GM18909 (cell line): ENCODE results near the gene TRABD2A.

ENCODE experiments used
- ATAC-seq: cut with Tn5 transposase; IDR thresholded peaks from one replicate; pipeline ENCODE4 v1.9.1; 2021; ENCODE audit warnings: mild to moderate bottlenecking; ENCODE audit not compliant: unreplicated experiment, poor library complexity

The TRABD2A gene

GRCh38 chr2:84830095-84830494, 50.8 kb downstream of the TRABD2A start:
- ATAC-seq: no peak

DNA sequence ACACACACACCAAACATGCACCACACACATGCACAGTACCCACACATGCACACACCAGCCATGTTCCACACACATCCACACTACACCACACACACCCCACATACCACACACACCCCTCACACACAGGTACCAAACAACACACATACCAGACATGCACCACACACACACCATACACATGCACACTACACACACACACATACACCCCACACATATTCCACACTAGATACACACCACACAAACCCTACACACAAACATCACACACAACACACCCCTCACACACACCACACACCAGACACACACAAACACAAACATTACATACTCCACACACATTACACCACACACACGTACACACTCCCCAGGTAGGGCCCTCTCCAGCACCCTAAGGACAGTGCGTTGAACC, 51.2 kb downstream of the TRABD2A start:
- ATAC-seq: no peak

- no peak for ATAC-seq
Observed at GRCh38 chr2:84827978-84828575, 52.8 kb downstream of the TRABD2A start.

DNA sequence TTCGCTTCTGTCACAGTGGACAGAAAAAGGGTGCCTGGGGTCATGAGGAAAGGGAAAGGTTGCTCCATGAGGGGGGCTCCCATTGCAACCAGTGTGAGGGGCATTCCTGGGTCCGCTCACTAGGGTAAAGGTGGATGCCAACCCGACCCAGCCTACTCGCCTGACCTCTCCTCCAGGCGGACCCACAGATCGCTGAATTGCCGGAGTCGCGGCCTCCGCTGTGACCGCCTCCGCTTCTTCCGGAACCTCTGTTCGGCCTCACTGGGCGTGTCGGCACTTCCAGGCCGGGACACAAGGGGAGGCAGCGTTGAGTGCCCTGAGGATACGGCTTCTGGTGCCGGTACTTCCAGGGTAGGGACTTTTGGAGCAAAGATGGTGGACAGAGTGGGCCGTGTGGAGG, 57.1 kb downstream of the TRABD2A start:
- no peak for ATAC-seq

DNA sequence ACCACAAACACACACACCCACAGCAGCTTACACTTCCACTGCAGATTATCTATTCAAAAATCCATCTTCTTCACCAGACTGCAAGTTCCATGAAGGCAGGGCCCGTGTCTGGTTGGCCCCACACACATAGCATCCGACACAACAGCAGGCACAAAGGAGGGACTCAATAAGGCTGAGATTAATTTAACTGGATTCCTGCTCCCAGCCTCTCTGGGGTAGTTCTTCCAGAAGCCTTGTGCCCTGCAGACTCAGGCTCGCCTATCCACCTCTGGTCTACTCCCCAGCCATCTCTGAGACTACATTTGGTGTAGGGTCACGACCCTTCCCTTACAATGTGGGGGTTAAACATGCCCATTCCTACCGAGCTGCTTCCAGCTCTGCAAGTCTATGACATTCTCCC, 57.7 kb downstream of the TRABD2A start:
- ATAC-seq: no peak

DNA sequence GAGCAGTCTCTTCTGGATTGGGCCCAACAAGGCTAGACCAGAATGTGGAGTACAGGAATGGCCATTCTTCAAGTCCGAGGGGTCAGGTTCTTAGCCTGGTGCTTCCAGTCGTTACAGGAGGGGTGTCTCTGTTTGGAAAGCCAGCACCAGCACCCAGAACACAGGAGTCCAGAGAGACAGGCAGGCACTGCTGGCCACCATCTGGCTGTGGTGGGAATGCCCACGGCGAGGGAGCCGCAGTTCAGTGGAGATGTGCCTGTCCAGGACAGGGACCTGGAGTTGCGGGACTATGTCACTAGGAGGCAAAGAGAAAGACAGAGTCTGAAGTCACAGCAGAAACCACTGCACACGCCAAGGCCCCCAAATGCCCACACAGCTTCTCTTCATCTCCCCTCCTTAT, 59.1 kb downstream of the TRABD2A start:
- ATAC-seq: no peak

GRCh38 chr2:84817239-84817655, 63.6 kb downstream of the TRABD2A start:
- peak; percentile 95 for ATAC-seq

- peak; percentile 77 for ATAC-seq
Observed at GRCh38 chr2:84816426-84817026, 64.4 kb downstream of the TRABD2A start.

GRCh38 chr2:84815146-84815545, 65.7 kb downstream of the TRABD2A start:
- ATAC-seq: no peak

DNA sequence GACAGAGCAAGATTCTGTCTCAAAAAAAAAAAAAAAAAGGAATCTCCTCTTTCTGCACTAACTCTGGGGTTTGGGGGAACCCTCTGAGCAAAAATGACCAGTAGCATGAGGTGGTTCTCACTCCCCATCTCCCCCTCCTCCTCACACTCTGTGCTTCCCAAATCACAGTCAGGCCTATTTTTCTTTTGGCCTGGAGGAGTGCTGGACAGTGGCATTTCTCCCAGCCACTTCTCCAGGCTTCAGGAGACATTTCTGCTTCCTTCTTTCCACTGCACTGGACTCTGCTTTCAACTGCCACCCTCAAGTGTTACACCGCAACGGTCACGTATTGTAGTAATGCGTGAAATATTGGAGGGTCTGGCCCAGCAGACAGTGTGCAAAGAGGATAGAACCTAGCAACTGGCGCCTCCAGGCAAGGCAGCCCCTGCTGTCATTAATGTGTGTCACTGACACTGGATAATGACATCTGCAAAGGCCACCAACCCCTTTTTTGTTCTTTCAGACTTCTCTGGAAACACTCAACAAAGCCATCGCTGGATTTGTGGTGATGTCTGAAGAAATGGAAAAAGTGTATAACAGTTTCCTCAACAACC, 68.9 kb downstream of the TRABD2A start:
- ATAC-seq: no peak

GRCh38 chr2:84808279-84808678, 72.6 kb downstream of the TRABD2A start:
- no peak for ATAC-seq

GRCh38 chr2:84807063-84807485, 73.8 kb downstream of the TRABD2A start:
- ATAC-seq: no peak

DNA sequence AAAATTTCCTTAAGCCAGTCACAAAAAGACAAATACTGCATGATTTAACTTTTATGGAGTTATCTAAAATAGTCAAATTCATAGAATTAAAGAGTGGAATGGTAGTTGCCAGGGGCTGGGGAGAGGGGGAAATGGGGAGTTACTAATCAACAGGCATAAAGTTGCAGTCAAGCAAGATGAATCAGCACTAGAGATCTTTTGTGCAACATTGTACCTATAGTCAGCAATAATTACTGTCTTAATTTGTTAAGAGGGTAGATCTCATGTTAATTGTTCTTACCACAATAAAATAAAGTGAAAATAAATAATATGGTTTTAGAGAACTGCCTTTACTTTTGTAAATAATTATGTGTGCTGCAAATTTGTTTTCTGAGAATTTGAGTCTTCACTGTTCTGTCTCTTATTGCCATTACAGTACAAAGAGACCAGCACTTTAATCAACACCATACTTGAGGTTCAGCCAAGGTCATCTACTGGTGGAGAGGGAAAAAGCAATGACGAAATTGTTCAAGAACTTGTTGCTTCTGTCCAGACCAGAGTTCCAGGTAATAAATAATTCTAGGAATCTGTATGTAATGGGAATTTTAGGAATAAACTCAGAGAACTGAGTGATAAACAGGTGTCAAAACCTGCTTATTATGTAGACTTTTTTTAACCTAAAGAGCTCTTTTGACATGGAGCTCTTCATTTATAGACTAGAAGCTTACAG, 75.5 kb downstream of the TRABD2A start:
- no peak for ATAC-seq

GRCh38 chr2:84801811-84802210, 79.1 kb downstream of the TRABD2A start:
- ATAC-seq: no peak

GRCh38 chr2:84800194-84800805, 80.6 kb downstream of the TRABD2A start:
- peak; percentile 84 for ATAC-seq

DNA sequence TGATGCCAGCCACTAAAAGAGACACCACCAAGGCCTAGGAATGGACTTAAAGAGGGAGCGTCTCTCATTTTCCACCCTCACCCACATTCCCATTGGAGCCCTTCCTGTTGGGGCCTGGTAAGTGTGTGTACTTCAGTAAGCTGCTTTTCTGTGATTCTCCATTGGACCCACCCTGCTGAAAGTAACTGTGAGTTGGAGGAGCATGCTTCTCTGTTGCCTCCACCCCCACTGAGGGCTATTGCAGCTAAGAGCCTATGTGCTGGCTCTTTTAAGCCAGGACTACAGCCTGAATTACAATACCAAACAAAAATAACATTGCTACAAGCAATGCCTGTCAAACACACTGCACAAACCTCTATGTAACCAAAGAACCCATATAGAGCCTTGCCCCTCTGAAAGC, 81.1 kb downstream of the TRABD2A start:
- peak; percentile 14 for ATAC-seq

DNA sequence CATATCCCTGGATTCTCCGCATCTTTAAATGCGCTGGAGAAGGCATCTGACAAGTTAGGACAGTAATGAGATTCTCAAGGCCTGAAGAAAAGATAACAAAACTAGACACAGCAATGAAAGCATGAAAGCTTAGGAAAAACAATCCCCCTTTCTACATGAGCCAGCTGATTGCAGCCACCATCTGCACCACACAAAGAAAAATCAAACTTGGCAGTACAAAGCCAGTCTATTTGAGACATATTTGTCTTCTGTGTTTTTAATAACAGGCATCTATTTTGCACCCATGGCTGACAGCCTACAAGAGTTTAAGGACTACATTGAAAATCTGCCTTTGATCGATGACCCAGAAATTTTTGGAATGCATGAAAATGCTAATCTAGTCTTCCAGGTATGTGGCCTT, 83.6 kb downstream of the TRABD2A start:
- no peak for ATAC-seq

- no peak for ATAC-seq
Observed at GRCh38 chr2:84796798-84797197, 84.1 kb downstream of the TRABD2A start.

GRCh38 chr2:84793641-84794040, 87.2 kb downstream of the TRABD2A start:
- ATAC-seq: no peak

DNA sequence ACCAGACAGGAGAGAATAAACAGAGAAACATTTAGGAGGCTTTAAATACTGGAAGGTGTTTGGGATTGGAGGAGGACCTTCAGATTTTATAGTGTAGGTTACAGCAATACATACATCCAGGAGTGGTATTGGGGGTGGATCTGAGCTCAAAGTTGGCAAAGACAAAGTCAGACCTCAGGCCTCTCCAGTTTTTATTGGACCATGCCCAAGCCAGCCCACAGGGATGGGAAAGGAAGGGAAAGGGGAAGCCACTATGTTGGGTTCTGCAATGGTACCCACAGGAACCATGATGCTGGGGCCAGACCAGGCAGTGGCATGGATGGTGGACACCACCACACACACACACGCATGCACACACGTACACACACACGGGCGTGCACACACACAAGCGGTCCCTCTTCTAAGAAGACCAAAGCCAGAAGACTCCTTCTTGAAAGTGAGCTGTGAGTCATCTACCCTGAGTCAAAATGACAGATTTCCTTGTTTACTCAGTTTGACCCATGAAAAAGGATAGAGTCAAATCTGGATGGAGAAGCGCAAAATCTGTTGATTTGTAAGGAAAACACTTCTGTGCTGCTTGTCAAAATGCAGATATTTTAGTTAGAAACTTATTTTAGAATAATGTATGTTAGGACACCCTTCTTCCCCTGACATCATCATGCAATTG, 87.9 kb downstream of the TRABD2A start:
- no peak for ATAC-seq
